Right renal cortex interstitium (tissue), 3 donors: Measurements from ENCODE around the gene DNAJC8. TPM values are rescaled to one million over a fixed set of nuclear protein-coding genes. Genes with fewer than 3 reads are reported as not detected.
A peak's percentile ranks its signal among the peaks of the same experiment; 100 is the strongest.

ENCODE experiments used
- DNase-seq, 3 donors: peaks; one replicate each; pipeline ENCODE4 v3.0.0-alpha.2; 2013; ENCODE audit warnings: low read depth in 3 of 3, low spot score in 2 of 3
- polyA plus RNA-seq, 3 donors: library from polyadenylated mRNA; unstranded; fragments of 120-200 nt; gene quantifications; one replicate each; pipeline ENCODE4 v1.2.1, GENCODE V29; 2013; ENCODE audit not compliant: insufficient read length in 3 of 3

The DNAJC8 gene
- polyA plus RNA-seq, 3 donors: 175 to 194 (median 189) TPM

DNA sequence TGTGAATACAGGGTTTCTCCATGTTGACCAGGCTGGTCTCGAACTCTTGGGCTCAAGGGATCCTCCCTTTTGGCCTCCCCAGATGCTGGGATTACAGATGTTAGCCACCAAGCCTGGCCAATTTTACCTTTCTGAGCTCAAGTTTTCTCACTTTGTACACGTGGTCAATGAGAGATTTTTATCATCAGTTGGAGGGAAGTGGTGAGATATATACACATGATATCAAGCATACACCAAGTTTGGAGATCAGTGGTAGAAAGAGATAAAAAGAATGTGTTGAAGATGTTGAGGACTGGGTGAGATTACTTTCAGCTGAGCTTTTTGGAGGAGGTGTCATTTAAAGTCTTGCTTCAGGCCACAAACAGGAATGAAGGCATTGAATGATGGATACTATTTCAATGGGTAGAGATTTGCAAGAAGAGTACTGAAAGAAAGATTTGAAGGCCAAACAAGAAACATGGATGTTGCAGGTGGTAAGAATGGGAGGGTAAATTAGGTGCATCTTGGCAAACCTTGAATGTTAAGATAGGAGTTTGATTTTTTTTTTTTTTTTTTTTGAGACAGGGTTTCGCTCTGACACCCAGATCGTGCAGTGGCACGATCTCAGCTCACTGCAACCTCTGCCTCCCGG lies 23.5 kb upstream of the DNAJC8 start:
- DNase-seq: no peak

DNA sequence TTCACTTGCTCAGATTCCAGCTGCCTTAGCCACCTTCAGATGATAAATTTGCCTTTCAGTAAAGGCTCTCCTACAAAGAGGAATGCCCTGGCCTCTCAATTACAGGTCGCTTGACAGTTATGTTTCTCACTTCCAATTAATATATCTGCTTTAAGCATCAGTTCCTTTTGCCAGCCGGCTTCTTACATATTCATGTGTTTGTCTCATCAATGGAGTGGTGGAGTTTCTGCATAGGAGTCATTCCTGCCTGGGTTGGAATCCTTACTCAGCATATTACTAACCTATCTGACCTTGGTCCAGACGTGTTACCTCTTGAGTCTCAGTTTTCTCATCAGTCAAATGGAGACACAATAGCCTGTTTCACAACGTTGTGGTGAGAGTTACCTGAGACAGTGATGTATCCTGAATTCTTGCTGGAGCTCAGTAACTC lies 17.1 kb upstream of the DNAJC8 start:
- DNase-seq: no peak

DNA sequence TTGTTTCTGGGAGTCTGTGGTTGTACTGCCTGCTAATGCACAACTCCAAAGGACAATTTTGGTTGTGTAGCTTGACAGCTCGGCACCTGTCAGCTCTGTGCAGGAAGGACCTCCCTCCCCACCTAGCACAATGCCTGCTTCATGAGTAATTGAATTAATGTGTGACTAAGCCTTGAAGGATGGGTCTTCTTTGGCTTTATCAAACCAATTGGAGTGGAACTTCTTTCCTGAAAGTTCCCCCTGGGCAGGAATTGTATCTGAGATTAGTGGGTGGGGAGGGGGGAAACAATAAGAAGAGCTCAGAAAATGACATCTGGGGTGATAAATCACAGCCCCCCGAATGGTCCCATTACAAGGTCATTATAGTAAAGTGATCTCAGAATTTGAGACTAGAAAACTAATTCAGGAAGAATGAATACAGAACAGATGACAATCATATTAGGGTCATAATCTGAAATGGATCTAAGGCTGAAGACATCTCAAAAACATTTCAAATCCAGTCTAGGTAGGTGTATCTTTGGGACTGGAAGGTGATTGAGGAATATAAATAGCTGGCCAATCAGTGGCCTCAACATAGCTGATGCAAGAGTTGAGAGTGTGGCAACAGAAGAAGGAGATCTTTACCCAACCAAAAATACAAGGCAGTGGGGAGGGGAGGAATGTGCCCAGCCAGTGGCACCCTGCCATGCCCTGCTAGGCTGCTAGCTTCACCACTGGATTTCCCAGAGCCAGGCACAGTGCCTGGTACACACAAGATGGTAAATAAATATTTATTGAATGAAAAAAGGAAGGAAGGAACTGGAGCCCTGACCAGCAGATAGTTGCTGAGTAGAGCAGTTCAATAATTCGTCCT lies 16.4 kb upstream of the DNAJC8 start:
- no peak for DNase-seq

DNA sequence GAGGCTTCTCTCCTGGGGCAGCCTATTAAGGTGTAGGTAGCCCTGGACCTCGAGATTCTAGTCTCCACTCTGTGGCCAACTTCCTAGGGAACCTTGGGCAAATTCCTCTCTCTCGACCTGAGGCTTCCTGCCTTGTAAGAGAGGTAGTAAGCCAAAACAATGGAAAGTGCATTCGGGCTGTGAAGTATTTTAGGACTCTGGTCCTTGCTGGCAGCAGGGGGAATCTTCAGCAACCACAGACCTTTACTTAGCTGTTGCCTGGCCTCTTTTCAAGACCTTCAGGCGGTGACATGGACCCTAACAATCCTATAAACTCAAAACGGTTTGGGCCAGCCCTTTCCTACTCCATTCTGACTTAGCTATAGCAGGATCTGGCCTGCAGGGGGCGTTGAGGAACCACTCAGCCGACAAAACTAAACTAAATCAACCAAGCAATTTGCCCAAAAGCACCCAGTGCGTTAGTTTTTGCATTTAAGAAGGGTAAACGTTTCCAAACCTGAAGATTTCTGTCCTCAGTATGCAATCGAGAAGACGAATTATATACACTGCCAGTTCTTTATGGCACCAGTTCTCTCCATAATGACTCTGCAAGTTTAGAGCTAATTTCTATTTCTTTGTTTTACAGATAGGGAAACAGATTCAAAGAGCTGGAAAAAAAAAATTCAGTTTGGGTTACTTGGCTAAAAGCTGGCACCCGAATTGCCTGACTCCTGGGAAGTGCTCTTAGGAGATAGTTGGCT lies 15.6 kb upstream of the DNAJC8 start:
- DNase-seq: peak in 1 of 3 donors; percentile 76

DNA sequence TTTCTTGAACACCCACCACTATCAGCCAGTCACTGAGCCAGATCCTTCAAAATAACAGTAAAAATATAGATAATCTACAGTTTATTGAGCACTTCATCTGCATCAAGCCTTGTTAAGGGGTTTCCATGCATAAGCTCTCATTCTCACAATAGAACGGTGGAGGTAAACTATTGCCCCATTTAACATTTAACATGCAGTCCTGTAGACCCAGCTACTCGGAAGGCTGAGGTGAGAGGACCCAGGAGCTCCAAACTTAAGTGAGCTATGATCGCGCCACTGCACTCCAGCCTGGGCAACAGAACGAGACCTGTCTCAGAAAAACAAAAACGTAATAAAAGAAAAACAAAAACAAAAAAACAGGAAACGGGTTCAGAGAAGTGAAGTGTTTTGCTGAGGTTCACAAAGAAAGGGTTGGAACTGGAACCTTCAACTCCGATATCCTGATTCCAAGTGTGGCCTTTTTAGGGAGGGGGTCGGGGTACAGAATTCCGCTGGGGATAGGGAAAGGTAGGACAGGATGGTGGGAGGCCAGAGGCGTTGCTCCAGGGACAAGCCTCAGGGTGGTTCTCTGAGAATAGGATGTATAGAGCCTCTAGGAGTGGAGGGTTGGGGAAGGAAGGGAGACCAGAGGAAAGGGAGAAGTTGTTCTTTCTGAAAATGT lies 14.9 kb upstream of the DNAJC8 start:
- DNase-seq: no peak

DNA sequence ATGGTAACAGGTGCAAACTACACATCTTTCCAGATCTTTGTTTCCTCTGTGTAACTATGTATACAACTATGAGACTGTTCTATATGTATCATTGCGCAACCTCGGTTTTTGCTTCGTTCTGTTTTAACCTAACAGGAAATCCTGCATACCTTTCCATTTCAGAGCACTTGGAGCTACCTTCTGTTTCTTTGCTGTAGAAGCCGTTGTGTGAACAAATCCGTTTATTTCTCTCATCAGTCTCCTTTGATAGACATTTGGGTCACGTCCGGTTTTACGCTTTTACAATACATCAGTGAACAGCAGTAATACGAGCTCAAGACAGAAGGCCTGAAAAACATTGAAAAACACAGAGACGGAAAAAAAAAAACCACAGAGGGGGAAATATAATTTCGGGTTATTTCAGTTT lies 13.6 kb upstream of the DNAJC8 start:
- DNase-seq: no peak

DNA sequence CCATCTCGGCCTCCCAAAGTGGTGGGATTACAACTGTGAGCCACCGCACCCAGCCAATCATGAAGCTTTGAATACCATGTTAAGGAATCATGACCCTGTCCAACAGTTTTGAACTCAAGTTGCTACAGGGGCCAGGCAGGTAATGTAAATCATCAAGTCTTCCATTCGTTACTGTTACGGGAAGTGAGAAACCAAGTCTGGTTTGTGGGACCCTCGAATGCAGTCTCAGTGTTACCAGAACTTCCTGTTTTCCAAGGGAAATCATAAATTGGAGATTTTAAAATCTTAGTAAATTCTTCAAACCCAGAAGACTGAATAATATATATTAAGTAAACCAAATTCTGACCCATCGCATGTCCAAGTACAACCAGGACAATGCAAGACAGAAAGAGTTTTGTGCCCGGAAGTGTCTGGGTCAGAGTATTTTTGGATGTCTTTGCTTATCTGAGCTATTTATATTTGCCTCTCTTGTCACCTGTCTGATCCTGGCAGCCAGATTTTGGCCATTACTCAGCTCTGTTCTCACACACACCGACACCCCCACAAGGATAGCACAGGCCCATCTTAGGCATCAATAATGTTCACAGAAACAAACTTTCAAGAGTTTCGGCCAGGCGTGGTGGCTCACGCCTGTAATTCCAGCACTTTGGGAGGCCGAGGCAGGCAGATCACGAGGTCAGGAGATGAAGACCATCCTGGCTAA lies 11.9 kb upstream of the DNAJC8 start:
- DNase-seq: no peak

DNA sequence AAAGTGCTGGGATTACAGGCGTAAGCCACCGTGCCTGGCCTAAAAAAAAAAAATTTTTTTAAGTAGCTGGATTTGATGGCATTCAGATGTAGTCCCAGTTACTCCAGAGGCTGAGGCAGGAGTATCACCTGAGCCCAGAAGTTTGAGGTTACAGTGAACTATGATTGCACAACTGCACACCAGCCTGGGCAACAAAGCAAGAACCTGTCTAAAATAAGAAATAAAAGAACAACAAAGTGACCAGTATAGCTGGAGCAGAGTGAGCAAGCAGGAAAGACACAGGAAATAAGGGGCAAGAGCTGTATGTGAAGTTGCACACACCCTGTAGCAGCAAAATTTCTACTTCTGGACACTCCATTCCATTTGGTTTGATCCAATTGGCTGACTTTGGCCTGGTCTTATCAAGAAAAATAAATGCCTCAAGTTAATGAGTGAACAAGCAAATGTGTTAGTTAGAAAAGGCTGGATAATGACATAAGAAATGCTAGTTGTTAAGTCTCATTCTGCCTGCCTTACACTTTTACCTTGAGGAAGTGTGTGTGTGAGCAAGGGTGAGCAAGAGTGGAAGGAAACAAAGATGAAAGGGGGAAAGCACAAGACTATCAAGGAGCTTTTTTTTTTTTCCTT lies 11.0 kb upstream of the DNAJC8 start:
- no peak for DNase-seq

DNA sequence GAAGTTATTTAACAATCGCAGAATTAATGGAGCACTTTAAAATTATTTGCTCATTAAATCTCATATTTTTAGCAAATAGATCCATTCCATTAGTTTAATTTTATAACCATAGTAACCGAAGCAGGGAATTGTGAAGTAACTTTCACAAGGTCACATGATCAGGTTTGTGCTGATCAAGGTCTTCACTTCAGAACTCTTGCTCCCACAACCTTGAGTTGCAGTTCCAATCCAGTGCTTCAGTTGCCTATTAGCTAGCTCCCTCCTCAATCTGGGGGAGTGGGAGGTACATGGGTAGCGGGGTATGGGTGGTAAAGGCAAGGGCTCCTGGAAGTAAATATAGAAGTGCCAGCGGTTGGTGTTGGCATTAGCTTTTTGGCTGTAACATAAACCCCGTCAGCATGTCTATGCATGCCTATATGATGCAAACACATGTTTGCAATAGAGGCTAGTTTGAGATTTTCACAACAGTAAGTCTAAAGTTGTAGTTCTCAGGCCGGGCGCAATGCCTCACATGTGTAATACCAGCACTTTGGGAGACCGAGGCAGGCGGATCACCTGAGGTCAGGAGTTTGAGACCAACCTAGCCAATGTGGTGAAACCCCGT lies 8.9 kb upstream of the DNAJC8 start:
- DNase-seq: no peak

DNA sequence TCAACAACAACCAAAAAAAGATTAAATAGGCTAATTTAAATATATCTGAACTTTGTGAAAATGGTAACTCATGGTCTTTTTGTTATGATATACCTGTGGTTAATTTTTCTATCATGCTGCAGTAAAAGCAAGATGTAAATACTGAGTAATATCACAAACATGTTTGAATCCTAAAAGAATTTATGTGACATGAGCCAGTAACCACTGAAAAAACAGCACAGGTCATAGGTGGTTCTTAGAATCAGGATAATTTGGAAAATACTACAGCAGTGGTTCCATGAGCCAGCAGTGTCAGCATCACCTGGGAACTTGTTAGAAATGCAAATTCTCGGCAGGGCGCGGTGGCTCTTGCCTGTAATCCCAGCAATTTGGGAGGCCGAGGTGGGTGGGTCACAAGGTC lies 7.2 kb upstream of the DNAJC8 start:
- no peak for DNase-seq

DNA sequence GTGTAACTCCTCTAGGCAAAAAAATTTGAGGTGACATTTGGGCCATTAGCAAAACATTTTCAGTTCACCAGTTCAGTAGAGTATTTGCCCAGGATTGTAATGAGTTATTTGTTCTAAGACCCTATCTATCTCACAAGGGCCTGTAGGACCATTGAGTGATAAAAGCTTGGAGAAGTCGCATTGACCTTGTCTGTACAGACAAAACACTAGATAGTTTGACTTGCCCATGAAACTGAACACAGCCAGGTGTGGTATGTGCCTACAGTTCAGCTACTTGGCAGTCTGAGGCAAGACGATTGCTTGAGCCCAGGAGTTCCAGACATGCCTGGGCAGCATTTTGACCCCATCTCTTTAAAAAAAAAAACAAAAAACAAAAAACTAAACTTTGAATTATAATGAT lies 6.2 kb upstream of the DNAJC8 start:
- DNase-seq: no peak

DNA sequence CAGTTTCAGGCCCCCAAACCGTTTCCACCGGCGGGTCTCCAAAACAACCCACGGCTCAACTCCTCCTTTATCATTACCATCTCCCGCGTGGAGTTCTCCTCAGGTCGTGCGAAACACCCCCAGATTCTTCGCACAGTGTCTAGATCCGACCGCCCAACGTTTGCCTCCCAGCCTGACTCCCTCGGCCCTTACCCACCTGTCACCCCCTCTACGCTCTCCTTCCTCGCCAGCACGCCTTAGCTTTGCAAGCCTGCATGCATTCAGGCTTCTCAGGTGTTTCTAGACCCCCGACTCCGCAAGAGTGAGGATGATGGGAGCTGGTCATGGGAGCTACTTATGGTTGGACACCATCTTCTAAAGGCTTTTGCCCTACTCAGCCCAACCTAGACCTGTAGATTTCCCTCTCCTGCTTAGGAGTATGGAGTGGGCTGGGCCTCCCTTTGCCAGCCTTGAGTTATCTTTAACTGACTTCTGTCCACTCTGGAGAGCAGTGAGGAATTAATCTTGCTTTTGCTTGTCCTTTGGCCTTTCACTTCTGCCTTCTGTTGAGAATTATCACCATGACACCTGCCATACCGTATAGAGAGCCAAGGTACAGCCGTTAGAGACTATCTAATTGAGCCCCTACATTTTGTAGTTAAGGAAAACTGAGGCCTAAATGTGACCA lies 4.0 kb upstream of the DNAJC8 start:
- no peak for DNase-seq

DNA sequence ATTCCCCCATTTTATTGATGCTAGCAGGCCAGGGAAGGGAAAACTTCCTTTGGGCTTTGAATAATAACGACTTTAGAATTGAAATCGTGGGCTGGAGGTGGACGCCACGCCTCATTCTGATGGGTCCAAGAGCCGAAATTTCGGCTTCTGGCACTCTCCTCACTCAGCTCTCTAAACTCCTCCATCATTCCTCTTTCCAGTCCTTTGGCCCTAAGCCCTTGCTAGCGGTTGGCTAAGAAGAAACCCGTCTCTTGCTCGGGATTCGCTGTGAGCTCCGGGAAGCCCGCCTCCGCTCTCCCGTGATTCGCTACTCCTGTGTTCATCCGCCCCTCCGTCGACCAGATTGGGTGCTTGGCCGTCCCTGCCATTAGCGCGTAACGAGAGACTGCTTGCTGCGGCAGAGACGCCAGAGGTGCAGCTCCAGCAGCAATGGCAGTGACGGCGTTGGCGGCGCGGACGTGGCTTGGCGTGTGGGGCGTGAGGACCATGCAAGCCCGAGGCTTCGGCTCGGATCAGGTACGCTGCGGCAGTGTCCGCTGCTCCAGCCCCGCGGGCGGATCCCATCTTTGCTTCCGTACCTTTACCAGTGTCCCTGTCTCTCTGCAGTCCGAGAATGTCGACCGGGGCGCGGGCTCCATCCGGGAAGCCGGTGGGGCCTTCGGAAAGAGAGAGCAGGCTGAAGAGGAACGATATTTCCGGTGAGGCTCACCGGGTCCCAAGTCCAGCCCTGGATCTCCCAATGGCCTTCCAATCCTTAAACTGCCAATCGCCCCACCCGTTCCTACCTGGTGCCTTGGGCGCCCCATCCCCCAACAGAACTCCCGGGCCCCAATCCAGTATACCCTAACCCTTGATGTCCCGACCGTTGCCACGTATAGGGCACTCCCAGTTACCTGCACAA lies 3.2 kb upstream of the DNAJC8 start, which contains the start of gene ATP5IF1:
Gene ATP5IF1 (plus strand): TSS at position 370 of the 901 bp plus-strand sequence. CDS start 60 bp downstream, at position 430.
- DNase-seq: peak; percentile 88 to 94 (median 89)

DNA sequence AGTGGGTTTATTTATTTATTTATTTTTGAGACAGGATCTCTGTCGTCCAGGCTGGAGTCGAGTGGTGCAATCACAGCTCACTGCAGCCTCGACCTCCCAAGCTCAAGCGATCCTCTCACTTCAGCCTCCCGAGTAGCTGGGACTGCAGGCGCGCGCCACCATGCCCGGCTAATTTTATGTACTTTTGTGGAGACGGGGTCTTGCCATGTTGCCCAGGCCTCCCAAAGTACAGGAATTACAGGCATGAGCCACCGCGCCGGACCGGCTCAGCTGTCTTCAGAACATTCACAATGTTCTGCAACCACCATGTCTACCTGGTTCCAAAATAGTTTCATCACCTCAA lies 406 bp upstream of the DNAJC8 start:
- no peak for DNase-seq

DNA sequence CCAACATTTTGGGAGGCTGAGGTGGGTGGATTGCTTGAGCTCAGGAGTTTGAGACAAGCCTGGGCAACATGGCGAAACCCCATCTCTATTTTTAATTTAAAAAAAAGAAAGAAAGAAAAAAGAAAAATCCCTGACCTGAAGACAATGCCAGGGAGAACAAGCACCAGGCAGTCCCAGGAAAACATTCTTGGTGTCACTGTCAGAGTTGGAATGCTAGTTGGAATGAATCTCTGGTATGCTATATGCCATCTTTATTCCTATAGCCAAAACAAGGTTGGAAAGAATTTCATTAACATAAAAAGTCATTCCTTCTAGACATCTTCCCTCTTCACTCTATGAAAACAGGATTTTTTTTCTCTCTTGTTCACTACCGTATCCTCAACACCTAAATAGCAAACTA lies 2.8 kb downstream of the DNAJC8 start:
- no peak for DNase-seq

DNA sequence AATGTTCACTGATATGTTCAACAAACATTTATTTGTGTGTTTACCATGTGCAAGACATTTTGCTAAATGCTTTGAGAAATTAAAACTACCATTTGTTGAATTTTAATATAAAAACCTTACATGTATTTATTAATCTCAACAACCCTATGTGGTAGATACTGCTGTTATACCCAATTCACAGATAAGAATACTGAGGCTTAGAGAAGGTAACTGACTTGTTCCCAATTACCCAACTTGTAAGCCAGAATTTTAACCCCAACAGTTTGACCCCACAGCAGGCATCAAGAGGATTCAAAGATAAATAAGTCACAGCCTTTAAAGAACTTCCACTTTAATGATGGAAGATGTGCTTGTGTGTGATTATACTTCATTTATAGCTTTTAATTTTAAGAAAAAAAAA lies 3.7 kb downstream of the DNAJC8 start:
- no peak for DNase-seq

DNA sequence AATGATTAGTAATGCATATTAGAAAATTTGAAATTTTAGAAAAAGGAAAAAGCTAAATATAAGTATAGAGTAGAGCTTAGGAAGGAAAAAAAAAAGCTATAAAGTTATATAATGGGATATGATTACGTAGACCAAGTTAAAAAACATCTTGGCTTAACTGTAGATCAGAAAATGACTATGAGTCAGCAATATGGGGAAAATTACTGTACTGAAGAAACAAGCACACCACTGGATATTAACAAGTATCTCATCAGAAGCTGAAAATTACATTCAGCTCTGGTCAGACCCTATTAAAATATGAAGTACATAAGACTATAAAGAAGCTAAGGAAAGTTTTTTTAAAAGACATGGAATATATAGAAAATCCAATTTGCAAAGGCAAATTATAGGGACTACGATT lies 19.5 kb downstream of the DNAJC8 start:
- DNase-seq: no peak

DNA sequence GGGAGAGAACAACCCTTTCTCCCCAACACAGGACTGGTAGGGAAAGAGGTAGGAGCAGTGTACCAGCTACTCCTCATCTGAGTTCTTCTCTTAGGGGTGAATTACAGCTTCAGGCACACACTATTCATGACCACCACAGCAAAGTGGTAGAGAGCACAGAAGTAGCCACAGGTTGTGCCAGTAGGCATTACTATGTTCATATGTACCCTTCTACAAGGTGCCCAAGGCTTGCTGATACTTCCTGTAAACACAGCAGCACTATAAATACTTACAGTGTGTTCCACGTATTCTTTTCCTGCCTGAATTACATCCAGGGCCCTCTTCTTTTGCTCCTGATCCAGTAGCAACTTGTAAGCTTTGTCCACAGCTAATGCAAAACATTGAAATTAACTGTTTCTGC lies 23.1 kb downstream of the DNAJC8 start:
- DNase-seq: no peak
